KBM-7 (cell line): ENCODE data around the gene IFNA14.
"Not testable (repeated sequence)": the region's sequence is repeated elsewhere in the genome, so short reads cannot be mapped to it uniquely, and the experiment has no call there.

Experiments used
- DNase-seq: peaks from one replicate; pipeline ENCODE4 v3.0.0-alpha.2; 2015
- in situ Hi-C: fragments of 300-500 bp; cut with MboI; formaldehyde crosslinking; loops from 2 replicates; pipeline ENCODE4 v1.14.3; 2020; ENCODE audit warnings: low sequenced_read_pairs, low pct_unique_long_range_greater_than_20kb, mixed read lengths

Gene IFNA14

DNA sequence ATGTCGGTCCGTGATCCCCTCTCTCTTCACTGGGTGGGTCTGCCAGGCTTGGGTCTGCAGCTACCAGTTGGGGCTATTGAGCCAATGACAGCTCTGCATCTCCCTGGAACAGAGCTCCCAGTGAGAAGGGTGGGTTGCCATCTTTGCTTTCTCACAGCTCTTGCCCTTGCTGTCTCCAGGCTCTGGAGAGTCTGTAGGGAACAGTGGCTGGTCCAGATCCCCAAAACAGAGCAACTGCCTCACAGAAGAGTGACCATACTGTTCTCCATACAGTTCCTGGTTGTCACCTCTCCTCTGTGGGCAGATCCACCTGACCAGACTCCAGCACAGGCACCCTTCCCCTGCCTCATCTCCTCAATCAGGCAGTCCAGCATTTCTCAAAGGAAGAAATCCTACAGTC lies 6.5 kb downstream of the IFNA14 start:
- DNase-seq = no peak
- in situ Hi-C loops = no loop called here

DNA sequence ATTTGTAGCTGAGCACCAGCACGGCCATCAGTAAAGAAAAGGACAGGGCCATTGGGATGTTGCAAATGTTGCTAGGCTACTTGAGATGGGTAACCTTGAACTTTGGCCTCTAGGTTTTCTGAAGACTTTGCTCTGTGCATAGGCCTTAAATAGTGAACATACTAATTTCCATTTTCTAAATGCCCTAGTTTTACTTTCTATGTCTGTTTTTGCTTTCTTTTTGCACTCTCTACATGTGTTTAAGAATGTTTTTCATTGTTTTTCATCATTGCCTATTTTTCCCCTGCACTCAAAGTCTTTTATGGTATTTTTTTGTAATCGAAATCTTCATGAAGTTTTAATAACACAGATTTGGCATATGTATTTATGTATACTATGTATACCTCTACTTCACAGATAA lies 11.7 kb downstream of the IFNA14 start, which contains the start of gene IFNA17:
IFNA17 (minus strand) TSS at position 101 of the 400 bp plus-strand sequence; CDS start at position 52, 49 bp downstream.
- no peak for DNase-seq
- in situ Hi-C loops = no loop called here

- in situ Hi-C loops, DNase-seq: not testable (repeated sequence)
These were observed 22.6 kb downstream of the IFNA14 start, which contains the start of gene IFNA16 for GRCh38 chr9:21217211-21217610. Gene IFNA16 (minus strand): TSS chr9:21217311. CDS start chr9:21217305, 6 bp downstream.

GRCh38 chr9:21213411-21214326 lies 26.1 kb downstream of the IFNA14 start:
- in situ Hi-C loops = not testable (repeated sequence)

DNA sequence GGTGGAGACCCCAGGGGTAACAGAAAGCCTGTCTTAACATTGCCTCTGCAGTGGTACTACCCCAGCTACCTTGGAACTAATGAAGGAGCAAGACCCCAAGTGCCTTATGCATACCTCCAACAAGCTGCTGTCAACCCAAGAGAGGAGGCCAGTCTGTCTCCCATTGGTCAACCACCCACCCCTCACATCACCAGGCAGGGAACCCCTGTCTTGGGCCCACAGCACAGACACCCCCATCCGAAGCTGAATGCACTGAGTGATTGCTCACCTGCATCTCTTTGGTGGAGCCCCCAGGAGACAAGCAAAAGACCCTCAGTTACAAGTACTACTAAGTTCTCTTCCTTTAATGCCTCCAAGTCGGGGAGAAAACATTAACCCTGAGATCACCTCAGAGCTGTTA lies 27.6 kb downstream of the IFNA14 start:
- in situ Hi-C loops, DNase-seq: not testable (repeated sequence)

More at GRCh38 chr9:21213411-21214326, 26.1 kb downstream of the IFNA14 start:
- peak; percentile 79 for DNase-seq

- DNase-seq, in situ Hi-C loops: not testable (repeated sequence)
These were observed 29.0 kb downstream of the IFNA14 start for GRCh38 chr9:21210782-21211181.

- DNase-seq = no peak
- in situ Hi-C loops = no loop called here
These were observed 29.5 kb downstream of the IFNA14 start for GRCh38 chr9:21210311-21210710.

GRCh38 chr9:21207043-21207442 lies 32.8 kb downstream of the IFNA14 start, which contains the start of gene IFNA10:
Gene IFNA10 (minus strand): TSS chr9:21207143. CDS start chr9:21207097, 46 bp downstream.
- in situ Hi-C loops, DNase-seq: not testable (repeated sequence)

GRCh38 chr9:21205204-21205603 lies 34.6 kb downstream of the IFNA14 start:
- in situ Hi-C loops = no loop called here
- DNase-seq = no peak

DNA sequence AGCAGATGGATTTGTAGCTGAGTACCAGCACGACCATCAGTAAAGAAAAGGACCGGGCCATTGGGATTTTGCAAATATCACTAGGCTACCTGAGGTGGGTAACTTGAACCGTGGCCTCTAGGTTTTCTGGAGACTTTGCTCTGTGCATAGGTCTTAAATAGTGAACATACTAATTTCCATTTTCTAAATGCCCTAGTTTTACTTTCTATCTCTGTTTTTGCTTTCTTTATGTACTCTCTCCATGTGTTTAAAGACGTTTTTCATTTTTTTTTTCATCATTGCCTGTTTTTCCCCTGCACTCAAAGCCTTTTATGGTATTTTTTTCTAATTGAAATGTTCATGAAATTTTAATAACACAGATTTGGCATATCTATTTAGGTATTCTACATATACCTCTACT lies 37.7 kb downstream of the IFNA14 start, which contains the start of gene IFNA7:
IFNA7 (minus strand) TSS at position 101 of the 400 bp plus-strand sequence; CDS start at position 61, 40 bp downstream.
- DNase-seq, in situ Hi-C loops: not testable (repeated sequence)

DNA sequence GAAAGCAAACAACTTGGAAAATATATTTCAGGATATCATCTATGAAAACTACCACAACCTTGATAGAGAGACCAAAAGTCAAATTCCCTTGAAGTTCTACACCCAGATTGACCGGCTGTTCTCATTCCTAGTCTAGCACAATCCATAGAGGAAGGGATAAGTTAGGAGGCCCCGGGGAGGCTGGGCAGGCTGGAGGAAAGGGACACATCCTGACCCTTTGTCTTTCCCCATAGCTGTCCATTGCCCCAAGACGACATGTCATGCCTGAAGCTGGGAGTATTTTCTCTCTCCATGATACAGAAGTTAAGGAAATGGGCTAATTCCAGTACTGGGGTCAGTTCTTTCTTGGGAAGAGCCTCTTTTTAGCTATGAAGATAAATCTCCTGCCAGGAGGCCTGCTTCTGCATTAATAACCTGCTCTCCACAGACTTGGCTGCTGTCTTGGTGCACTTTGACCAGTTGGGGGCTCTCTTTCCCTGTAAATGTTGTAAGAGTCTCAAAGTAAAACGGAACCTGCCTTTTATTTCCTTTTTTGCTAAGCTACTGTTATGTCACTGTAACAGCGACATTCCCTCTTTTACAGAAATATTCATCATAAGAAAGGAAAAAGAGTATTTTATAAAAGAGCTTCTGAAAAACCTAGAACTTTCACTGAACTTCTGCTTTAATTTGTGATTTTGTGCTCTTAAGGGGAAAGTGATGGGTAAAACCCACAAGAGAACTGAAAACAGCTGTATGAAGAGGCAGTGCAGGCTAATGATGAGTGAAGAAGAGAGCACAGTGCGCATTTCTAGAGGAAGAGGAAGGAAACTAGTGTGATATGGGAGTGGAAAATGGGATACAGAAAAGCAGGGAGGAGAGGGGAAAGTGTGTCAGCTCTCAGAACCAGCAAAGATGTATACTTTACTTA lies 44.7 kb downstream of the IFNA14 start:
- in situ Hi-C loops = not testable (repeated sequence)
- peak; percentile 82 for DNase-seq
